ENCODE results near the gene KCNIP1.

Gene KCNIP1

DNA sequence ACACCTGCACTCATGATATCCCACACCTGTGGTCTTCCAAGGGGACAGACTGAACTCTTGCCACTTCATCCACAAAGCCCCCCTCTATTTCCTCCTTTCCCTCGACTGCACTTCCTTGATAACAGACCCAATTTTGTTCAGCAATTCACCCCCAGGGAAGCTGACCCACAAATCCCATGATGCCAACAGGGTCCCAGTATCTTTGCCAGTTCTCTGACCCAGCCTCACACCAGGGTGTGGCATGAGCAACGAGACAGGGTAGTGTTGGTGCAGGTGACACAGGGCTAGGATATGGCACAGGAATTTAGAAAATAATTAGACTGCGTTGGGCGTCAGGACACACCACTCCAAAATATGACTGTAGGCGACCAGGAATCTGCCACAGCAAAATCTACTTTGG lies 30.2 kb upstream of the KCNIP1 start:
- H3K4me1 ChIP-seq (ENCODE audit: insufficient read depth, low read length) = peaks cover 10% of the 10 kb centered on the region
- H3K36me3 ChIP-seq (ENCODE audit: insufficient read depth, low read length) = no peaks in the 10 kb centered on the region
- H3K27ac ChIP-seq (ENCODE audit: low read depth, low read length) = no peak overlapping the region
- 87% methylated on average over 5 of the region's 5 CpGs for WGBS
- no peak overlapping the region for H3K9ac ChIP-seq (ENCODE audit: low read depth, low read length)
- no peak overlapping the region for H3K4me3 ChIP-seq (ENCODE audit: low read length)
- H3K9me3 ChIP-seq (ENCODE audit: insufficient read depth, low read depth, low read length) = no peaks in the 10 kb centered on the region
- no peaks in the 10 kb centered on the region for H3K27me3 ChIP-seq (ENCODE audit: insufficient read depth, low read length)

GRCh38 chr5:170474489-170475274 lies 29.1 kb upstream of the KCNIP1 start:
- 97% methylated on average over 12 of the region's 12 CpGs for WGBS
- no peaks in the 10 kb centered on the region for H3K9me3 ChIP-seq (ENCODE audit: insufficient read depth, low read depth, low read length)
- H3K9ac ChIP-seq (ENCODE audit: low read depth, low read length) = no peak overlapping the region
- peaks cover 10% of the 10 kb centered on the region for H3K4me1 ChIP-seq (ENCODE audit: insufficient read depth, low read length)
- no peak overlapping the region for H3K4me3 ChIP-seq (ENCODE audit: low read length)
- no peak overlapping the region for H3K27ac ChIP-seq (ENCODE audit: low read depth, low read length)
- H3K36me3 ChIP-seq (ENCODE audit: insufficient read depth, low read length) = no peaks in the 10 kb centered on the region
- H3K27me3 ChIP-seq (ENCODE audit: insufficient read depth, low read length) = no peaks in the 10 kb centered on the region

DNA sequence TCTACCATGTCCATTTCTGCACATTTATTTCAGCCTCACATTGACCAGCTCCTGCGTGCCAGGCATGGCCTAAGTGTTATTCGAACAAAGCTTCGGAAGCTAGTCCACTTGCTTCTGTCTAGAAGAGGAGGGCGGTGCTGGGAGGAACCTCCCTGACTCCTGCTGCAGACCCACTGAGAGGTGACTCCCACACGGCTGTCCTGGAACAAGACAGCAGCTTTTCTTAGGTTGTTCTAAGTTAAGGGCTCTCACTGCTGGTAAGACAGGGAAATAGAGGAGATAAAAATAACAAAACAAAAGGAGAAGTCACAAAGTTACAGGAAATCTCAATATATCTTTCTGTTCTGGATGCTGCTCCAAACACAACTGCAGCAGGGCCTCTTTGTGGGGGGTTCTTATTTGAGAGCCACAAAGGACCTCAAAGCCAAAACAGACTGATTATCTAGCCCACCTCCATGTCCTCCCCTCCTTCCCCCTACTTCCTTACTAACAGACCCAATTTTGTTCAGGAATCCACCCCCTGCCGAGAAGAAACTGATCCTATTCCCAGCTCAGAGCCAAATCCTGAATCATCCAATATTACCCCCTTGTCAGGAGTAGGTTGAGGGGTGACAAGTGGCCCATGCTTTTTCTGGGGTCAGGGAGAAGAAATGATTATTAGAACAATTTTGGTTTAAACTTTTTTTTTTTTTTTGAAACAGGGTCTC lies 28.4 kb upstream of the KCNIP1 start:
- H3K27me3 ChIP-seq (ENCODE audit: insufficient read depth, low read length) = no peaks in the 10 kb centered on the region
- peaks cover 10% of the 10 kb centered on the region for H3K4me1 ChIP-seq (ENCODE audit: insufficient read depth, low read length)
- H3K4me3 ChIP-seq (ENCODE audit: low read length) = no peak overlapping the region
- WGBS = 86% methylated on average over 6 of the region's 6 CpGs
- no peak overlapping the region for H3K27ac ChIP-seq (ENCODE audit: low read depth, low read length)
- no peak overlapping the region for H3K9ac ChIP-seq (ENCODE audit: low read depth, low read length)
- no peaks in the 10 kb centered on the region for H3K9me3 ChIP-seq (ENCODE audit: insufficient read depth, low read depth, low read length)
- H3K36me3 ChIP-seq (ENCODE audit: insufficient read depth, low read length) = no peaks in the 10 kb centered on the region

DNA sequence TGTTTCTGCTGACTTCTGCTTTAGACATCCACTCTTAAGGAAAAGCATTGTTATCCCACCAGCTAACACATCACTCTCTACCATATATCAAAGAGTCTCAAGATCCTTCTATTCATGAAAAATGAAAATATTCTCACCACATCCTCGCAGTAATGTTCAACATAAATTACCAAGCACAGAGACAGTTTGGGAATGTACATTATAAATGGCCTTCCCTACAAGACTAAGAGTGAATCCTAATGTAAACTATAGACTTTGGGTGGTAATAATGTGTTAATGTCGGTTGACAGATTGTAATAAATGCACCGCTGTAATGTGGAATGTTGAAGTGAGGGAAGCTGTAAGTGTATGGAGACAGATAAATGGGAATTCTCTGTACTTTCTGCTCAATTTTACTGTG lies 27.1 kb upstream of the KCNIP1 start:
- no peaks in the 10 kb centered on the region for H3K27me3 ChIP-seq (ENCODE audit: insufficient read depth, low read length)
- H3K27ac ChIP-seq (ENCODE audit: low read depth, low read length) = no peak overlapping the region
- WGBS = 90% methylated on average over 2 of the region's 3 CpGs
- H3K4me1 ChIP-seq (ENCODE audit: insufficient read depth, low read length) = peaks cover 10% of the 10 kb centered on the region
- no peak overlapping the region for H3K9ac ChIP-seq (ENCODE audit: low read depth, low read length)
- H3K9me3 ChIP-seq (ENCODE audit: insufficient read depth, low read depth, low read length) = no peaks in the 10 kb centered on the region
- no peaks in the 10 kb centered on the region for H3K36me3 ChIP-seq (ENCODE audit: insufficient read depth, low read length)
- no peak overlapping the region for H3K4me3 ChIP-seq (ENCODE audit: low read length)

GRCh38 chr5:170477906-170478305 lies 25.9 kb upstream of the KCNIP1 start:
- H3K4me1 ChIP-seq (ENCODE audit: insufficient read depth, low read length) = peaks cover 10% of the 10 kb centered on the region
- WGBS = 82% methylated on average over 1 of the region's 1 CpG
- H3K36me3 ChIP-seq (ENCODE audit: insufficient read depth, low read length) = no peaks in the 10 kb centered on the region
- H3K27ac ChIP-seq (ENCODE audit: low read depth, low read length) = no peak overlapping the region
- no peak overlapping the region for H3K4me3 ChIP-seq (ENCODE audit: low read length)
- H3K9ac ChIP-seq (ENCODE audit: low read depth, low read length) = no peak overlapping the region
- no peaks in the 10 kb centered on the region for H3K9me3 ChIP-seq (ENCODE audit: insufficient read depth, low read depth, low read length)
- no peaks in the 10 kb centered on the region for H3K27me3 ChIP-seq (ENCODE audit: insufficient read depth, low read length)

- Histone ChIP-seq H3K27me3 (ENCODE audit: insufficient read depth, low read length) (no peaks in the 10 kb centered on the region), H3K4me1 (ENCODE audit: insufficient read depth, low read length) (peaks cover 10% of the 10 kb centered on the region), H3K9ac (ENCODE audit: low read depth, low read length) (no peak overlapping the region), H3K36me3 (ENCODE audit: insufficient read depth, low read length) (no peaks in the 10 kb centered on the region), H3K4me3 (ENCODE audit: low read length) (no peak overlapping the region), H3K9me3 (ENCODE audit: insufficient read depth, low read depth, low read length) (no peaks in the 10 kb centered on the region), H3K27ac (ENCODE audit: low read depth, low read length) (no peak overlapping the region)
- 88% methylated on average over 6 of the region's 6 CpGs for WGBS
These were observed 25.5 kb upstream of the KCNIP1 start for GRCh38 chr5:170478306-170478705.

- Histone ChIP-seq H3K4me1 (ENCODE audit: insufficient read depth, low read length) (peaks cover 4% of the 10 kb centered on the region; the same call in 1 of the 2 replicates), H3K9me3 (ENCODE audit: insufficient read depth, low read depth, low read length) (no peaks in the 10 kb centered on the region), H3K27ac (ENCODE audit: low read depth, low read length) (no peak overlapping the region), H3K4me3 (ENCODE audit: low read length) (no peak overlapping the region), H3K36me3 (ENCODE audit: insufficient read depth, low read length) (no peaks in the 10 kb centered on the region), H3K9ac (ENCODE audit: low read depth, low read length) (no peak overlapping the region), H3K27me3 (ENCODE audit: insufficient read depth, low read length) (no peaks in the 10 kb centered on the region)
- 63% methylated on average over 4 of the region's 4 CpGs for WGBS
These were observed 24.3 kb upstream of the KCNIP1 start for GRCh38 chr5:170479484-170479883.

- no peak overlapping the region for H3K4me3 ChIP-seq (ENCODE audit: low read length)
- H3K9ac ChIP-seq (ENCODE audit: low read depth, low read length) = no peak overlapping the region
- H3K4me1 ChIP-seq (ENCODE audit: insufficient read depth, low read length) = peaks cover 4% of the 10 kb centered on the region; the same call in 1 of the 2 replicates
- H3K9me3 ChIP-seq (ENCODE audit: insufficient read depth, low read depth, low read length) = no peaks in the 10 kb centered on the region
- H3K27me3 ChIP-seq (ENCODE audit: insufficient read depth, low read length) = no peaks in the 10 kb centered on the region
- WGBS = 81% methylated on average over 5 of the region's 5 CpGs
- H3K36me3 ChIP-seq (ENCODE audit: insufficient read depth, low read length) = no peaks in the 10 kb centered on the region
- no peak overlapping the region for H3K27ac ChIP-seq (ENCODE audit: low read depth, low read length)
These were observed 23.6 kb upstream of the KCNIP1 start for GRCh38 chr5:170480260-170480659.

DNA sequence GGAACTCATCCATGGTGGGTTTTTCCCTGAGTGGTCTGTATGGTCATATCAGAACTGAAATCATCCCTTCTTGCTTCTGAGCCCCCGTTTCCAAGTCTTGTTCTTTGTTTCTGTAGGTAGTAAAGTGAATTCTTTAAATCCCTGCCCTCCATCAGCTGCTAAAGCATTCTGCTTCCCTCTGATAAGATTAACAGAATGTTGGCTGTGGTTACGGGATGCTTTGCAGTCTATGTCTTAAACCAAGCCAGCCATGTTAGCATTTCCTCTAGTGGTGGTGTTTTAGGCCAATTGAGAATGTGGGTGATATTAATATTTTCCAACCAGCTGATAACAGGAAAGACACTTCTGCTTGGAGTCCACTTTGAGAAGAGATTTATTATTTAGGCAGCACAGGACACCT lies 22.0 kb upstream of the KCNIP1 start:
- Histone ChIP-seq H3K36me3 (ENCODE audit: insufficient read depth, low read length) (no peaks in the 10 kb centered on the region), H3K4me1 (ENCODE audit: insufficient read depth, low read length) (no peaks in the 10 kb centered on the region), H3K27me3 (ENCODE audit: insufficient read depth, low read length) (no peaks in the 10 kb centered on the region), H3K27ac (ENCODE audit: low read depth, low read length) (no peak overlapping the region), H3K9me3 (ENCODE audit: insufficient read depth, low read depth, low read length) (no peaks in the 10 kb centered on the region), H3K4me3 (ENCODE audit: low read length) (no peak overlapping the region), H3K9ac (ENCODE audit: low read depth, low read length) (no peak overlapping the region)
- 100% methylated on average over 2 of the region's 2 CpGs for WGBS

GRCh38 chr5:170482511-170482910 lies 21.3 kb upstream of the KCNIP1 start:
- H3K4me1 ChIP-seq (ENCODE audit: insufficient read depth, low read length) = no peaks in the 10 kb centered on the region
- H3K9me3 ChIP-seq (ENCODE audit: insufficient read depth, low read depth, low read length) = no peaks in the 10 kb centered on the region
- 95% methylated on average over 3 of the region's 4 CpGs for WGBS
- H3K9ac ChIP-seq (ENCODE audit: low read depth, low read length) = no peak overlapping the region
- no peak overlapping the region for H3K4me3 ChIP-seq (ENCODE audit: low read length)
- no peak overlapping the region for H3K27ac ChIP-seq (ENCODE audit: low read depth, low read length)
- no peaks in the 10 kb centered on the region for H3K27me3 ChIP-seq (ENCODE audit: insufficient read depth, low read length)
- H3K36me3 ChIP-seq (ENCODE audit: insufficient read depth, low read length) = no peaks in the 10 kb centered on the region

DNA sequence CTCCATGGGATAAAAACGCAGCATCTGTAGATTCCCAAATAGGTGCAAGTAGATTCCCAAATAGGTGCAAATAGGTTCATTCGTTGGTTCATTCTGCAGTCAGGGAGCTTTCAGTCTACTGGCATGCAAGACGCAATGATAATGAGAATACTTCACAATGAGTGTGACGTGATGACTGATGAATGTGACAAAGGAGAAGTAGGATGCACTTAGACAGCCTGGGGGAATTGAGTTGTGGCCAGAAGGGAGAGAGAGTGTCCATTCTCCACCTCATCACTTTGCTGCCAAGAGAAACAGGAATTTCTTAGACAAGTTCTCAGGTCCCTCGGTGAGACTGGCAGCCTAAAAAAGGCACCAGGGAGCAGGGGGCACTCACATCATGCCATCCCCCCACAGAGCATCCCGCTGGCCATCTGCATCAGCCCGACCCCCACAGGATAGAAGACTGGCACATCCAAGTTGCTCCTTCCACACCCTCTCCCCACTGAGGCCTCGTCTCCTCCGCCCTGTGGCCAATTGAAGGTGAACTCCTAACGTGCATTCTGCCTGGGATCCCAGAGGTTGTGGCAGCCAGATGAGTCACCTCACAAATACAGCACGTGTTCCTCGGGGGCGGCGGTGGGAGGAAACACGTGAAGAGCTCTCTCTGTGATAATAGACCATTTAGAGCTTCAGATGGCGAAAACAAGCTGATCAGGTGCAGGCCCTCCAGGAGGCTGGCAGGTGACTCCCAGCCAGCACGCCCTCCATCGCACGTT lies 19.9 kb upstream of the KCNIP1 start:
- no peaks in the 10 kb centered on the region for H3K36me3 ChIP-seq (ENCODE audit: insufficient read depth, low read length)
- no peaks in the 10 kb centered on the region for H3K27me3 ChIP-seq (ENCODE audit: insufficient read depth, low read length)
- H3K4me3 ChIP-seq (ENCODE audit: low read length) = no peak overlapping the region
- WGBS = 75% methylated on average over 19 of the region's 19 CpGs
- H3K9ac ChIP-seq (ENCODE audit: low read depth, low read length) = no peak overlapping the region
- H3K4me1 ChIP-seq (ENCODE audit: insufficient read depth, low read length) = no peaks in the 10 kb centered on the region
- no peak overlapping the region for H3K27ac ChIP-seq (ENCODE audit: low read depth, low read length)
- H3K9me3 ChIP-seq (ENCODE audit: insufficient read depth, low read depth, low read length) = no peaks in the 10 kb centered on the region
